ENCODE measurements around the gene HK1.

GRCh38 chr10:69410487-69410886, 132.2 kb downstream of the HK1 start:
- no peak for TF ChIP-seq CTCF (IDR thresholded peaks at IDR 0.05; ENCODE audit: poor library complexity)
- TF ChIP-seq EZH2 (IDR thresholded peaks at IDR 0.05; ENCODE audit: borderline replicate concordance) = no peak
- no peak for TF ChIP-seq EZH2phosphoT487 (IDR thresholded peaks at IDR 0.05; ENCODE audit: low read depth, severe bottlenecking, unreplicated experiment)

Data from hepatocyte (in vitro differentiated cells).